ENCODE results near the gene RASSF6.

GRCh38 chr4:73525611-73526010 is 94.6 kb downstream of the RASSF6 start:
- TF ChIP-seq FOXA1 (IDR thresholded peaks at IDR 0.05) (no peak), FOXM1 (IDR thresholded peaks at IDR 0.05; ENCODE audit: borderline replicate concordance) (no peak), ARNT (IDR thresholded peaks at IDR 0.05) (no peak)
